Activated naive CD4-positive, alpha-beta T cell treated with anti-CD3 and anti-CD28 coated beads, Interleukin-2, amount 50 U/mL, for 24 hours (primary cell): ENCODE results near the gene PPP1R12B.

Source experiments
- H3K27ac Mint-ChIP-seq: one replicate; pipeline ENCODE4 v1.8.0; 2021; ENCODE audit warnings: mild to moderate bottlenecking, mixed read lengths
- H3K27me3 Mint-ChIP-seq: one replicate; pipeline ENCODE4 v1.8.0; 2021; ENCODE audit warnings: mixed read lengths
- H3K36me3 Mint-ChIP-seq: one replicate; pipeline ENCODE4 v1.8.0; 2021; ENCODE audit warnings: mixed read lengths
- H3K4me1 Mint-ChIP-seq: one replicate; pipeline ENCODE4 v1.8.0; 2021; ENCODE audit warnings: mixed read lengths
- H3K4me3 Mint-ChIP-seq: one replicate; pipeline ENCODE4 v1.8.0; 2021; ENCODE audit warnings: mild to moderate bottlenecking, mixed read lengths
- H3K9me3 Mint-ChIP-seq: one replicate; pipeline ENCODE4 v1.8.0; 2021; ENCODE audit warnings: mixed read lengths

The PPP1R12B gene

DNA sequence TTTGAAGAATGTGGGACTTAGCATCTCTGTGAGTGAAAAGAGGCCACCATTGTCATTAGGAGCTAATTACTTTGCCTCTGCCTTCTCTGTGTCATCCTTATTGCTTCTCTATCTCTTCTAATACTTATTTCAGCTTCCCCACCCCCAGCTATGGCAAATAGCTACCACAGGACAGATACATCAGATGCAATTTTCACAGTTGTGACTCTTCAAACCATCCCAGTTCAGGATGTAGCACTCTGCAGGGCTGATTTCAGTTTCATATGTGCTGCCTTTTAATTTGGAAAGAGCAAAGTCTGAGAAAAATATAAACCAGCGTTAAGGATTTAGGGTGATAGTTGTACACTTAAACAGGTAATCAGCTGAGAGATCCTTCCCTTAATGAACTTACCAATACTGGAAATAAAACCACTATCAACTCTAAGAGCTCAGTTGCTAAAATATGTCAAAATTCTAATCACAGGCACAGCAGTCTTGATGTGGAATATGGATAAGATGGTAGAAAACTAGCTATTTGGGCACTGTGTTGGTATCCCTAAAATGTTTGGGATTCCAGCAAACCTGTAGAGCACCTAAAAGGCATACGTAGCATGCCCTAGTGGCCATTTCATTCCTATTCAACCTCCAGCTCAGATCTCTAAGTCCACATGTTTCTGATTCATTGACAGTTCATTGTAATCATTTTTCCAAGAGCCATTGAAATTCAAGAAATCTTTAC is 213.4 kb downstream of the PPP1R12B start:
- H3K27ac Mint-ChIP-seq, result no peak overlapping the region
- H3K4me3 Mint-ChIP-seq, result no peak overlapping the region
- peaks cover 4% of the 10 kb centered on the region for H3K36me3 Mint-ChIP-seq
- H3K27me3 Mint-ChIP-seq, result no peaks in the 10 kb centered on the region
- H3K9me3 Mint-ChIP-seq, result no peaks in the 10 kb centered on the region
- H3K4me1 Mint-ChIP-seq, result no peaks in the 10 kb centered on the region

DNA sequence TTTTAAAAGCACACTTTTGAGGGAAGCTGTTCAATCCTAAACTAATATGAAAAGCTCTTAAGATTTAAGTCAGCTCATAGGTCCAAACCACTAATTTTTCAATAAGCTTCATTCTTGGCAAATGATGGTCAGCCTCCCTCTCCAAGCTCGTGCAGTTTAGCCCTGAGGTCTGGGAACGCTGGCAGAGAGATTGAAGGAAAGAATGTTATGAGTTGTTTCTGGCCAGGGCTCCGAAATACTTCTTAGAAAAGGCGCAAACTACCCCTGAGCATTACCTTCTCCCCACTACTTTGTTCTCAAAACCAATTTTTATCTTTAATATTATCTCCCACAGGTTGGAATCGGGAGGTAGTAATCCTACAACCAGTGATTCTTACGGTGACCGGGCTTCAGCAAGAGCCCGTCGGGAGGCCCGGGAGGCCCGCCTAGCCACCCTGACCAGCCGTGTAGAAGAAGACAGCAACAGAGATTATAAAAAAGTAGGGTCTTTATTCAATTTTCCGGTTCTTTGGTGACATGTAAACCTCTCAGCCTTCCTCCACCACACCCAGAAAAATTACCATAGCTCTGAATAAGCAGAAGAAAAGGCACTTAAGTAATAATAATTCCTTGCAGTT is 214.1 kb downstream of the PPP1R12B start:
- H3K4me3 Mint-ChIP-seq, result no peak overlapping the region
- no peaks in the 10 kb centered on the region for H3K27me3 Mint-ChIP-seq
- no peaks in the 10 kb centered on the region for H3K4me1 Mint-ChIP-seq
- H3K9me3 Mint-ChIP-seq, result no peaks in the 10 kb centered on the region
- H3K27ac Mint-ChIP-seq, result no peak overlapping the region
- peaks cover 5% of the 10 kb centered on the region for H3K36me3 Mint-ChIP-seq

DNA sequence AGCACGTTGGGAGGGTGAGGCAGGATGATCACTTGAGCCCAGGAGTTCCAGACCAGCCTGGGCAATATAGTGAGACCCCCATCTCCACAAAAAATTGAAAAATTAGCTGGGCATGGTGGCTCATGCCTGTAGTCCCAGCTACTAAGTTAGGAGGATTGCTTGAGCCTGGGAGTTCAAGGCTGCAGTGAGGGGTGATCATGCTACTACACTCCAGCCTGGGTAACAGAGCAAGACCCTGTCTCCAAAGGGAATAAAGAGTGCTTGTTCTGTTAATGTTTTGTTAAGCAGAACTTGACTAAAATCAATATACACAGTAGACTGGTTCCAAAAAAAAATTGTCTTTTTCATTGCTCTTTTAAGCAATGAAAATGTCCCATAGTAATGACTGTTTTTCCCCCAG is 215.3 kb downstream of the PPP1R12B start:
- Mint-ChIP-seq H3K9me3 (no peaks in the 10 kb centered on the region), H3K4me3 (no peak overlapping the region), H3K27ac (no peak overlapping the region), H3K27me3 (no peaks in the 10 kb centered on the region), H3K4me1 (no peaks in the 10 kb centered on the region), H3K36me3 (peaks cover 9% of the 10 kb centered on the region)

DNA sequence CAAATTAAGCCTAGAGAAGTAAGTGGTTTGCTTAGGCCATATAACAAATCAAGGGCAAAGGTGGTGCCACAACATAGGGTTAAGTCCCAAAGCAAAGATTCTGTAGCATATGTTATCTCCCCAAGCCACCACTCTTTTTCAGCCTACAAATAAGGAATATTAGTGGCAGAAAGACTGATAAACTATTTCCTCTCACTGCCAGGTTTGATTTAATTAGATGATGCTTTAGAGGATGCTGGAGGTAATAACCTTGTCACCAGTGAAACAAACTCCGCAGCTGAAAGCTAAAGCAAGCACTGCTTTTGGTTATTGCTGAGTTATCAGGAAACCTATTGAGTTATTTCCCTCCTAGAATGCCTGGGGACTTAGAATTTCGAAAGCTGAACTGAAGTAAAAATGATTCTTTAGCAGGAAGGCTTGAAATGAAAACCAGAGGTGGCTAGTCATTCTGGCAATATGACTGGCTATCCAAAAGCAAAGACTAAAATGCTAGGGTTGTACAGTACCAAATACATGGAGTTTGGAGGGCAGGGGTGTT is 216.5 kb downstream of the PPP1R12B start:
- no peaks in the 10 kb centered on the region for H3K9me3 Mint-ChIP-seq
- no peaks in the 10 kb centered on the region for H3K27me3 Mint-ChIP-seq
- peaks cover 9% of the 10 kb centered on the region for H3K36me3 Mint-ChIP-seq
- H3K4me3 Mint-ChIP-seq, result no peak overlapping the region
- H3K4me1 Mint-ChIP-seq, result no peaks in the 10 kb centered on the region
- H3K27ac Mint-ChIP-seq, result no peak overlapping the region

DNA sequence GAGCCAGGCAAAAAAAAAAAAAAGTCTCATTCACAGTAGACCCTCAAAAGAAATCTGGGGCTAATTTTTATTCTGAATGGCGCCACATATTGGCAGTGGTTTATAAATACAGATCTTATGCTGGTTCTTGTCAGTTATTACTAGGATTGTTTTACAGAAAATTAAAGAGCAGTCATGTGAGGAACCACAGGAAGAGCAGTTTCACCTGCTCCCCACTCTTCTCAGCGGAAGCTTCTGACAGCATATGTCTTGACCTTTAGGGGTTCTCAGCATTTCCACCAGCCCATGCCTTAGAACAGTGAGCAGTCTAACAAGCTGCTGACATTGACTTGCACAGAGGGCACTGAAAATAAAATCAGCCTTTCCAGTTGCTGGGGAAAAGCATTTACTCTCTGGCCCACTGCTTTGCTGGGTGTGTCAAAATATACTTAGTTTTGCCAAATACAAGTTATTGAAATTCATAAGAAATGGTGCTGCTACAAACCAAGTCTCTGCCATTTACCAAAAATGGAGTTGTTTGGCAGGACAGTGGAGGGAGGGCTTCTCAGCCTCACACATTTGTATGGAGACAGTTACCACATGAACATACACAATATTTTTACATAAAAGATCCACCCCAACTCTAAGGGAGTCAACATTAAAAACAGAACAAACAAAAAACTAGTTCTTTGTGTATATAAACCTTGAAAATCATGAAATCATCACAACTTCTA is 217.5 kb downstream of the PPP1R12B start:
- no peak overlapping the region for H3K4me3 Mint-ChIP-seq
- H3K27ac Mint-ChIP-seq, result no peak overlapping the region
- H3K9me3 Mint-ChIP-seq, result no peaks in the 10 kb centered on the region
- no peaks in the 10 kb centered on the region for H3K27me3 Mint-ChIP-seq
- no peaks in the 10 kb centered on the region for H3K4me1 Mint-ChIP-seq
- peaks cover 9% of the 10 kb centered on the region for H3K36me3 Mint-ChIP-seq

DNA sequence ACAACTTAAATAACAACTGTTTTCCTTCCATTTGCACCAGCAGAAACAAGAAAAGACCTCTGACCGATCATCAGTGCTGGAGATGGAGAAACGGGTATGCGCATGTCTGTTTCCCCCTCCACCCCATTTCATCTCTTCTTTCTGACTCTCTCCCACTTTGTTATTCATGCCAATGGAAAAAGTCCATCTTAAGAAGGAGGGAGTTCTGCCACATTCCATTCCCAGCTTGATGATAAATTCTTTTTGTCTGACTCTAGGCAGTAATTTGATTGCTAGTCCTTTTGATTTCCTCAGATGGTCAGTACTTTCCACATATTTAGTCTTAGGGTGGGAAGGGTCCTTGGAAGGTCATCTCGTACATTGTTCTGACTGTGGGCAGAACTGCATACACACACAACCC is 219.2 kb downstream of the PPP1R12B start:
- no peak overlapping the region for H3K4me3 Mint-ChIP-seq
- peaks cover 10% of the 10 kb centered on the region for H3K36me3 Mint-ChIP-seq
- H3K9me3 Mint-ChIP-seq, result no peaks in the 10 kb centered on the region
- H3K4me1 Mint-ChIP-seq, result no peaks in the 10 kb centered on the region
- H3K27me3 Mint-ChIP-seq, result no peaks in the 10 kb centered on the region
- no peak overlapping the region for H3K27ac Mint-ChIP-seq

DNA sequence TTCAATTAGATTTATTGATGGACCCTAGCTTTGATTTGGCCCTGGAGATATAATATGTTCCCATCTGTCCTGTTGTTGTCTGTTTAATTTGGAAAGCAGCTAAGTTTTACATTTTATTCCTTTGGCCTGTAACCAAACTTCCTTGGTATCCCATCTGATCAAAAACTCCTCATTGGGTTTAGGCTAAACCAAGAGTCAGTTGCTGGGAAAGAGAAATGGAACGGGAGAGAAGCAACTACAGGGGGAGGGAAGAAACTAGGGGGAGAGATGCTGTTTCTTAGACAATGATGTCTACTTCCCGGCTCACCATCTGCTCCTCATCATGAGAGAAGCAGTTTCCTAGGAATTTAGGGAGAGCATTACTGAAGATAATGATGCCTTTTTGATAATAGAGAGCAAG is 219.9 kb downstream of the PPP1R12B start:
- H3K27ac Mint-ChIP-seq, result no peak overlapping the region

DNA sequence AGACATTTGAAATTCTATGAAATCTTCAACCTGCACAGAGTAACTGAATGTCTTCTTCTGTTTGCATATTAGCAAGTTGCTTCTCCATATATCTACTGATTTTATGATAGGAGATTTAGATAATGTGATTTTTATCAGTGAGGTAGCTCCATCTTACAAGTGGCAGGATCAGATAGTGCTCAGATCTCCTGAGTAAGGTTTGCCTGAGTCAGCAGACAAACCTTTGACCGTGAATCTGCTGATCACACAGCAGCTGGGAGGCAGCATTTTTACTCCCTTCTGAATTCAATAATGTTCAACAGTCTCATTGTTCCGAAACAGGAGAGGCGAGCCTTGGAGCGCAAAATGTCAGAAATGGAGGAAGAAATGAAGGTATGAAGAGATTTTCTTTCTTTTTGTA is 220.3 kb downstream of the PPP1R12B start:
- peaks cover 14% of the 10 kb centered on the region for H3K36me3 Mint-ChIP-seq

More for the DNA sequence above, 219.9 kb downstream of the PPP1R12B start:
- Mint-ChIP-seq H3K4me3 (no peak overlapping the region), H3K36me3 (peaks cover 13% of the 10 kb centered on the region), H3K9me3 (no peaks in the 10 kb centered on the region), H3K4me1 (no peaks in the 10 kb centered on the region), H3K27me3 (no peaks in the 10 kb centered on the region)

DNA sequence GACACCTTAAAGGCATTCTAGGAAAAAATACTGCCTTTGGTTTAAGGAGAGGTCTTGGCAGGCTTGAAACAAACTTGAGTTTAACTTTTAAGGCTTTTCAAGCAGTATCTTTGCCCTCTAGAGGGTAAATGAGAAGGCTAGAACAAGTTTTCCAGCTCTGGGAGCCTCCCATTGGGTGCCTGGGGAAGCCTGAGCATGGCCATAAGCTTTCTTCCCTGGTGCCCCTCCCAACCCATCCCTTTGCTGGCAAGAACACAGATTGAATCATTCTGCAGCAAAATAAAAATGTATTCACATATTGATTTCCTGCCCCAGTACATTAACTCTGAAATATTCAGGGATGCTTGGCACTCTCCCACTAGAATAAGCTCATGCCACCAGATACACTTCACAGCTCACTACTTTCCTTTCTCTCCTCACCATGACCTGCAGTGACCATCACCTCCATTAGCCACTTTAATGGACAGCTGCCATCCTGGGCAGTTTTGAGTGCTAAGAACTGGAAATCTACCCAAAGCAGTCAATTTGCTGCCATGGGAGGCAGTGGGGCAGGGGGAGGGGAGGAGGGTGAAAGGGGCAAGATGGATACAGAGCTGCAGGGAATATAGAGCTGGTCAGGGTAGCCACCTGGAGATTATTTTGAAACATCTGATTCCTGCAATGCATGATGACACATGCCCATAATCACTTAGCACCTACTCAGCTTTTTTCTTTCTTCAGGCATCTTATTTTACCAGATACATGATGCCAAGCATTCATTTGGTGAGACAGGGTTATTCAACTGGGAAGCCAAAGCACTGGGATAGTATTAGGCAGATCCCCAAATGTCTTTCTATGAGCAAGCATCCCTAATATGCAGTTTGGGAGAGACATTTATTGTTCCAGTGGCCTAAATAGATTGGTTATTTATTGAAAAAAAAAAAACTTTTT is 221.2 kb downstream of the PPP1R12B start:
- Mint-ChIP-seq H3K9me3 (no peaks in the 10 kb centered on the region), H3K4me1 (no peaks in the 10 kb centered on the region), H3K27me3 (no peaks in the 10 kb centered on the region), H3K27ac (no peak overlapping the region), H3K36me3 (peaks cover 11% of the 10 kb centered on the region), H3K4me3 (no peak overlapping the region)

More for the DNA sequence above, 220.3 kb downstream of the PPP1R12B start:
- Mint-ChIP-seq H3K4me3 (no peak overlapping the region), H3K27ac (no peak overlapping the region), H3K4me1 (no peaks in the 10 kb centered on the region), H3K9me3 (no peaks in the 10 kb centered on the region), H3K27me3 (no peaks in the 10 kb centered on the region)

DNA sequence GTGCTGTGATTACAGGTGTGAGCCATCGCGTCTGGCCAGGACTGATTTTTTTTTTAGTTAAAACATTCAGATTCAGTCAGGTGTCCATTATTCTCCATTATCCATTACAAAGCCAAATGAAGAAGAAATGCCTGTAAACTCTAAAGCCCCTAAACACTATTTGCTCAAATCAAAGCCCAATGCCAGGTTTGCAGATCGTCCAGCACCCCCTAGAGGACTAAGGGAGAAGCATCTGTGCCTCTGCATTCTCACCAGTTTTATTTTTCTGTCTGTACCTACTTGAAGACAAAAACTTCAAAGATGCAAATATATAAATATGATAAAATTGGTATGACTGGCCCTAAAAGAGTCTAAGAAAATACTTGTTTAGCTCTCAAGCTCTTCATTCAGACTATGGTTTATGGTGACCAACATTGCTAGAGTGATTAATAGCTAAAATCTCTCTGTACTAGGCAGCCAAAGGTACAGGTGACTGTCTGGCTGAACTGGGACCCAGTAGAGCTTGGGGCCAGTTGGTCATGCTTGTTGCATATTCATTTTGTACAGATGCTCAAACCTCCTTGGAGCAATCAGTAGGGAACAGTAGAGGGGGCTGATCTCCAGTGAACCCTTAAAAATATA is 223.3 kb downstream of the PPP1R12B start:
- peaks cover 15% of the 10 kb centered on the region for H3K36me3 Mint-ChIP-seq
- no peaks in the 10 kb centered on the region for H3K4me1 Mint-ChIP-seq
- no peak overlapping the region for H3K27ac Mint-ChIP-seq

DNA sequence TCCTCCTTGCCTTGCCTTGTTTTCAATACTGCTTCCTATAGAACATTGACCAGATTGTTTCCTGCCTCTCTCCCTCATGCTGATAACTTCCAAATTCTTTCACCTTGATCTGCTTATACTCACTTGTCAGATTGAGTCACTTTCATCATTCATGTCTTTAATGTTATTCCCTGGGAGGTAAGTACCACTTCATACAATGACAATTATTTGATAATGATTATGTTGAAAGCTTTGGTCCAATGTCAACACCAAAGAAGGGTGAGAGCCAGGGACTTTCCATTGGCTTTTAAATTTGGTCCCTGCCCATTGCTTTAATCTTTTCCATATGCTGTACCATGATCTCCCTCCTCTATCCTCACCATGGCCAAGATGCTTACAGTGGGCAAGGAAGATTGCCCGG is 224.4 kb downstream of the PPP1R12B start:
- Mint-ChIP-seq H3K4me3 (no peak overlapping the region), H3K36me3 (peaks cover 14% of the 10 kb centered on the region), H3K9me3 (no peaks in the 10 kb centered on the region), H3K4me1 (no peaks in the 10 kb centered on the region), H3K27me3 (no peaks in the 10 kb centered on the region), H3K27ac (no peak overlapping the region)

More for the DNA sequence above, 223.3 kb downstream of the PPP1R12B start:
- Mint-ChIP-seq H3K27me3 (no peaks in the 10 kb centered on the region), H3K4me3 (no peak overlapping the region), H3K9me3 (no peaks in the 10 kb centered on the region)

DNA sequence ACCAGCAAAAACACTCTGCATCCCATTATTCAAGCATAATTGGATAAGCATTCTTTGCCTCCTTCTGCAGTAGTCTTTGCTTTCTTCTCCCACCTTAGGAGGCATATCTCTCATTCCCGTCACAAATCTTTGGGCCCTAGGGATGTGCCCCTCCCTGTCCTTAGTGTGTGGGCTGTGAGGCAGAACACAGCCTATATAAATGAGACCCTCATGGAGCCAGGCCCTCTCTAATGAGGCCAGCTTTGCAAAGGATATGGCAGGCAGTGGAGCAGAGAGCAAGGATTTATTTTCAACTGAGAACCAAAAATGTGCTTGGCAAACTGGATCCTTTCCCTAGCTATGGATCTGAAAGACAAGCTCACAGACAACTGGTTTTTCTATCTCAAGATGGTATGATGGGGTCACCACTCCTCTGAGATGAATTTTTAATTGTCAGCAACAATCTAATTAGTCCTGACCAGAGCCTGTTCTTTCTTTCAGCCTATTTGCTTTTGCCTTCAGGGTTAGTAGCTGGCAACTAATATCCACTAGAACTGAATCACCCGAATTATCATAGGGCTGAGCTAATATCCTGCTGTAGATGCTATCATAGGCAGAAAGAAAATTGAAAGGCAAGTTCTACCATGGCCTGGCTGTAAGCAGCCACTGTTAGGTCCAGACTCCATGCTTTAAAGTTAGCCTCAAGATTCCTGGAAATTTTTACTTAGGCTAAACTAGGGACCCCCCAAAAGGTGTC is 227.6 kb downstream of the PPP1R12B start:
- H3K27ac Mint-ChIP-seq, result no peak overlapping the region
- no peaks in the 10 kb centered on the region for H3K27me3 Mint-ChIP-seq

DNA sequence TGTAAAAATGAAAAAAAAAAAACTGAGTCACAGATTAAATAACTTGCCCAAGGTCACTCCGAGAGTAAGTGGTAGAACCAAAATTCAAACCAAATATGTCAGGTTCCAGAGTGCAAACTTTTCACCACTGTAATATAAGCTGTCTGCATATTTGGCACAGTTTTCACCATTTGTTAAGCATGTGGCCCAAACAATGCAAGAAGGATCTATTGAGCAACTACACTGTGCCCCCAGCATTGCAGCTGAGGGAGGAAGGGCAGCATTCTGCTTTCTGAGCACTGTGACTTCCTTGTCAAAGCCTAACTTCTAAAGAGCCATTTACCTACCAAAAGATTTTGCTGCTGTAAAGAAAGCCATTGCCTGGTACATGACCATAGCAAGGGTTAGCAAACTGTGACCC is 228.3 kb downstream of the PPP1R12B start:
- no peak overlapping the region for H3K4me3 Mint-ChIP-seq

More for the DNA sequence above, 227.6 kb downstream of the PPP1R12B start:
- Mint-ChIP-seq H3K4me3 (no peak overlapping the region), H3K4me1 (no peaks in the 10 kb centered on the region), H3K36me3 (peaks cover 14% of the 10 kb centered on the region), H3K9me3 (no peaks in the 10 kb centered on the region)

DNA sequence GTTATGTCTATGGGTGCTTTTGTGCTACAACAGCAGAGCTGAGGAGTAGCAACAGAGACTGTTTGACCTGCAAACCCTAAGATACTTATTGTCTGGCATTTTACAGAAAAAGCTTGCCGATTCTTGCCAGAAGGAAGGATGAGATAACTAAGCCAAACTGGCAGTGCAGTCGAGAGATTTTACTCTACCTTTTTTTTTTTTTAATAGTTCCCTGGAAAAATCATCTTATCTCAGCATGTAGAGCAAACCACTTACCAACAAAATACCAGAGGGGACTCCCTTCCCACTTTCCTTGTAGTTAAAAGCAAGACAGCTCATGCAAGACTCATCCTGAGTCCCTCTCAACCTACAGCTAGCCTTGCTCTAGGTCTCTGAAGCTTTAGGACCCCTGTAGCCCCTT is 228.9 kb downstream of the PPP1R12B start:
- no peaks in the 10 kb centered on the region for H3K4me1 Mint-ChIP-seq
- no peaks in the 10 kb centered on the region for H3K9me3 Mint-ChIP-seq
- no peak overlapping the region for H3K27ac Mint-ChIP-seq
- no peak overlapping the region for H3K4me3 Mint-ChIP-seq
- no peaks in the 10 kb centered on the region for H3K27me3 Mint-ChIP-seq
- peaks cover 21% of the 10 kb centered on the region for H3K36me3 Mint-ChIP-seq

More for the DNA sequence above, 228.3 kb downstream of the PPP1R12B start:
- peaks cover 17% of the 10 kb centered on the region for H3K36me3 Mint-ChIP-seq
- no peaks in the 10 kb centered on the region for H3K27me3 Mint-ChIP-seq
- H3K27ac Mint-ChIP-seq, result no peak overlapping the region
- H3K4me1 Mint-ChIP-seq, result no peaks in the 10 kb centered on the region
- no peaks in the 10 kb centered on the region for H3K9me3 Mint-ChIP-seq
